OCI-LY3 (cell line): ENCODE measurements around the gene ZNF324B.
"Not testable (repeated sequence)": the region's sequence is repeated elsewhere in the genome, so short reads cannot be mapped to it uniquely, and the experiment has no call there.

ENCODE experiments used
- H2AFZ ChIP-seq: fragments of 200-600, 300-600 bp; shearing (Covaris generic); 2 replicates; pipeline ENCODE4 v1.6.0; 2014; ENCODE audit warnings: antibody characterized with exemption, low read depth, low read length
- H3K27ac ChIP-seq: fragments of 200-600, 300-600 bp; sonication (generic); 2 replicates; pipeline ENCODE4 v1.5.1; 2014; ENCODE audit warnings: mild to moderate bottlenecking, low read length, moderate library complexity, mixed read lengths
- H3K27me3 ChIP-seq: fragments of 200-600, 300-600 bp; sonication (generic); 2 replicates; pipeline ENCODE4 v1.6.1; 2014; ENCODE audit warnings: low read depth, low read length, mixed read lengths
- H3K36me3 ChIP-seq: fragments of 200-600, 300-600 bp; sonication (generic); replicated peaks from 2 replicates; pipeline ENCODE3; 2014; ENCODE audit warnings: low read depth, low read length, mixed read lengths
- H3K4me1 ChIP-seq: fragments of 300-600, 200-600 bp; sonication (generic); 2 replicates; pipeline ENCODE4 v1.6.1; 2014; ENCODE audit warnings: low read length, mixed read lengths
- H3K4me2 ChIP-seq: fragments of 200-600, 300-600 bp; sonication (generic); 2 replicates; pipeline ENCODE4 v1.6.1; 2014; ENCODE audit warnings: low read length, mixed read lengths
- H3K4me3 ChIP-seq: fragments of 300-600, 200-600 bp; sonication (generic); 2 replicates; pipeline ENCODE4 v1.5.1; 2014; ENCODE audit warnings: antibody characterized with exemption, mild to moderate bottlenecking, low read length, moderate library complexity
- H3K79me2 ChIP-seq: fragments of 300-600, 200-600 bp; shearing (Covaris generic); 2 replicates; pipeline ENCODE4 v1.6.1; 2014; ENCODE audit warnings: mild to moderate bottlenecking, low read length, mixed read lengths
- H3K9ac ChIP-seq: fragments of 300-600, 200-600 bp; shearing (Covaris generic); 2 replicates; pipeline ENCODE4 v1.6.0; 2014; ENCODE audit warnings: mild to moderate bottlenecking, low read length, moderate library complexity
- H3K9me3 ChIP-seq: fragments of 200-600, 300-600 bp; shearing (Covaris generic); 2 replicates; pipeline ENCODE4 v1.6.1; 2014; ENCODE audit warnings: low read length, mixed read lengths; ENCODE audit not compliant: insufficient read depth
- H4K20me1 ChIP-seq: fragments of 200-600, 300-600 bp; sonication (generic); 2 replicates; pipeline ENCODE4 v1.6.1; 2016; ENCODE audit warnings: low read length, mixed read lengths; ENCODE audit not compliant: insufficient read depth
- EZH2phosphoT487 ChIP-seq: fragments of 200-600 bp; shearing (Covaris generic); IDR thresholded peaks from 2 replicates; pipeline ENCODE4 v1.6.1; 2018; ENCODE audit warnings: antibody characterized with exemption, mixed run types, low read depth
- TF ChIP-seq, protein P1 (sequence below): fragments of 200-600, 300-600 bp; sonication (generic); IDR thresholded peaks from 2 replicates; pipeline ENCODE4 v1.5.1; 2014; ENCODE audit warnings: antibody characterized with exemption, low read length, low read depth

Gene ZNF324B

DNA sequence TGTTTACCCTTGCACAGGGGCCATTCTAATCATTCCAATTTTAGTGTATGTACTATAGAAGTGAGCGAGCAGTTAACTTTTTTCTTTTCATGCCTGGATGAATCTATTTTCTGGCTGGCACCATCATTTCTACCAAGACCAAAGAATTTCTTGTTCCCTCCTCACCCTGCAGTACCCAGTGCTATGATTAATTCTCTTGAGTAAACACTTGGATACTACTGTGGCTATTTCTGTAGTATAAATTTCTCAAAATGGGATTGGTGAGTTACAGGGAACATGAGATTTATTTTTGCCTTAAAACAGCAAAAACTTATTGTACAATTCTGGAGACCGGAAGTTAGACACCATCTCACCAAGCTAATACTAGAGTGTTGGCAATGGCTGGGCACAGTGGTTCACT, 32.4 kb downstream of the ZNF324B start:
- Histone ChIP-seq H3K36me3 (peaks cover 23% of the 10 kb centered on the region), H3K4me3 (no peak overlapping the region), H3K27ac (no peak overlapping the region), H2AFZ (no peak overlapping the region), H3K4me2 (no peak overlapping the region), H3K9me3 (no peaks in the 10 kb centered on the region), H3K9ac (no peak overlapping the region), H4K20me1 (no peaks in the 10 kb centered on the region), H3K79me2 (peaks cover 15% of the 10 kb centered on the region), H3K27me3 (no peaks in the 10 kb centered on the region), H3K4me1 (peaks cover 10% of the 10 kb centered on the region)
- no peak for TF ChIP-seq EZH2phosphoT487
- TF ChIP-seq, protein P1, sequence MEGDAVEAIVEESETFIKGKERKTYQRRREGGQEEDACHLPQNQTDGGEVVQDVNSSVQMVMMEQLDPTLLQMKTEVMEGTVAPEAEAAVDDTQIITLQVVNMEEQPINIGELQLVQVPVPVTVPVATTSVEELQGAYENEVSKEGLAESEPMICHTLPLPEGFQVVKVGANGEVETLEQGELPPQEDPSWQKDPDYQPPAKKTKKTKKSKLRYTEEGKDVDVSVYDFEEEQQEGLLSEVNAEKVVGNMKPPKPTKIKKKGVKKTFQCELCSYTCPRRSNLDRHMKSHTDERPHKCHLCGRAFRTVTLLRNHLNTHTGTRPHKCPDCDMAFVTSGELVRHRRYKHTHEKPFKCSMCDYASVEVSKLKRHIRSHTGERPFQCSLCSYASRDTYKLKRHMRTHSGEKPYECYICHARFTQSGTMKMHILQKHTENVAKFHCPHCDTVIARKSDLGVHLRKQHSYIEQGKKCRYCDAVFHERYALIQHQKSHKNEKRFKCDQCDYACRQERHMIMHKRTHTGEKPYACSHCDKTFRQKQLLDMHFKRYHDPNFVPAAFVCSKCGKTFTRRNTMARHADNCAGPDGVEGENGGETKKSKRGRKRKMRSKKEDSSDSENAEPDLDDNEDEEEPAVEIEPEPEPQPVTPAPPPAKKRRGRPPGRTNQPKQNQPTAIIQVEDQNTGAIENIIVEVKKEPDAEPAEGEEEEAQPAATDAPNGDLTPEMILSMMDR: no peak

DNA sequence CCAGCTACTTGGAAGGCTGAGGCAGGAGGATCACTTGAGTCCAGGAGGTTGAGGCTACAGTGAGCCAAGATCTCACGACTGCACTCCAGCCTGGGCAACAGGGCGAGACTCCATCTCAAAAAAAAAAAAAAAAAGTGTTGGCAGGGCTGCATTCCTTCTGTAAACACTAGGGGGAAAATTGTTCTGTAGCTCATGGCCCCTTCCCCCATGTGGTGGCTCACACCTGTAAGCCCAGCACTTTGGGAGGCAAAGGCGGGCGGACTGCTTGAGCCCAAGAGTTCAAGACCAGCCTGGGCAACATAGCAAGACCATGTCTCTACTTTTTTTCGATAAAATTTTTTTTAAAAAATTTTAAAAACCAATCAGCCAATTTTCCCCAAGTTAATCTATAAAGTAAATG, 32.9 kb downstream of the ZNF324B start:
- not testable (repeated sequence) for H3K4me2 ChIP-seq, H3K27me3 ChIP-seq, H3K9ac ChIP-seq, H2AFZ ChIP-seq, H3K27ac ChIP-seq, H3K9me3 ChIP-seq, H3K4me3 ChIP-seq, H4K20me1 ChIP-seq
- Histone ChIP-seq H3K36me3 (peaks cover 23% of the 10 kb centered on the region), H3K4me1 (peaks cover 15% of the 10 kb centered on the region), H3K79me2 (peaks cover 15% of the 10 kb centered on the region)

DNA sequence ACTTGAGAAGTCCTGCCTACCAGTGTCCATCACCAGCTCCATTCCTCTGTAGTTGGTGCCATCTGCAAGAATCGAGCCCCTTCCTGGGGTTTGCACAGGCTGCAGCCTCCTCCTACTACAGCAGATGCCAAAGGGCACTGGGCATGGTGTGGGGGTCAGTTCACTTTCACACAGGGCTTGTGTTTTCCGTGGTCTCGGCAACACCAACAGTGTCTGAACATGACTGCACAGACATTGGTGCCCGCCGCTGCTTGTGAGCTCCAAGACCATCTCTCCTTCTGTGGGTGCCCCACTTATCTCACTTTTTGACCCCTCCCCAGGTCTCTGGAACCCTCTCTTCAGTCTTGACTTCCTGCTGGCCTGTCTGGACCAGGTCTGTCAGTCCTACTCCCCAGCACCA, 40.0 kb downstream of the ZNF324B start:
- Histone ChIP-seq H3K4me3 (no peak overlapping the region), H3K36me3 (peaks cover 13% of the 10 kb centered on the region), H3K27ac (no peak overlapping the region), H3K4me2 (no peak overlapping the region), H4K20me1 (no peaks in the 10 kb centered on the region), H2AFZ (no peak overlapping the region), H3K4me1 (peaks cover 25% of the 10 kb centered on the region), H3K79me2 (peaks cover 25% of the 10 kb centered on the region), H3K27me3 (no peaks in the 10 kb centered on the region), H3K9me3 (no peaks in the 10 kb centered on the region), H3K9ac (no peak overlapping the region)
- TF ChIP-seq, protein P1: no peak
- no peak for TF ChIP-seq EZH2phosphoT487

DNA sequence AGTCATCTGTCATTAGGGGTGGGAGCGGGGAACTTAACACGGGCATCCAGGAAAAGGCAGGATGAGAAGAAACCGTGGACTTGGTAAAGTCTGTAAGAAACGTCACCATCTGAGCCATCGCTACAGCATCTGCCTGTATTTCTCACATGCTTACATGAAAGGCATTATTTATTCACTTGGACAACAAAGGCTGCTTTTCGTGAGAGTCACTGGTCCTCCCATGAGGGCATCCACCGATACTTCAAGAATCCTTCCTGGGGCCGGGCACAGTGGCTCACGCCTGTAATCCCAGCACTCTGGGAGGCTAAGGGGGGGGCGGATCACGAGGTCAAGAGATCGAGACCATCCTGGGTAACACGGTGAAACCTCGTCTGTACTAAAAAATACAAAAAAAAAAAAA, 40.8 kb downstream of the ZNF324B start:
- H3K4me3 ChIP-seq: no peak overlapping the region
- TF ChIP-seq, protein P1: no peak
- no peak for TF ChIP-seq EZH2phosphoT487
- H3K27ac ChIP-seq: no peak overlapping the region
- no peaks in the 10 kb centered on the region for H3K9me3 ChIP-seq
- H3K79me2 ChIP-seq: peaks cover 28% of the 10 kb centered on the region
- no peak overlapping the region for H3K9ac ChIP-seq
- no peaks in the 10 kb centered on the region for H4K20me1 ChIP-seq
- H3K27me3 ChIP-seq: no peaks in the 10 kb centered on the region
- H3K4me1 ChIP-seq: peaks cover 25% of the 10 kb centered on the region
- no peak overlapping the region for H2AFZ ChIP-seq
- H3K36me3 ChIP-seq: peaks cover 15% of the 10 kb centered on the region
- H3K4me2 ChIP-seq: no peak overlapping the region
